H9 (cell line): Measurements from ENCODE around the gene SLC8B1. TPM values are rescaled to one million over a fixed set of nuclear protein-coding genes. Genes with fewer than 3 reads are reported as not detected.

Experiments
- DNase-seq: peaks from one replicate; pipeline ENCODE4 v3.0.0-alpha.2; 2017
- H2AFZ ChIP-seq: one replicate; pipeline ENCODE4 v1.6.1; 2013; ENCODE audit warnings: mild to moderate bottlenecking, low read length, control low read depth, moderate library complexity
- H2AK5ac ChIP-seq: 2 replicates; pipeline ENCODE4 v1.6.1; 2013; ENCODE audit warnings: low read length, control low read depth, mixed read lengths; ENCODE audit not compliant: insufficient read length
- H2BK120ac ChIP-seq: one replicate; pipeline ENCODE4 v1.6.1; 2013; ENCODE audit warnings: low read depth, mild to moderate bottlenecking, low read length, control low read depth, inconsistent platforms; ENCODE audit not compliant: poor library complexity, severe bottlenecking
- H2BK12ac ChIP-seq: 2 replicates; pipeline ENCODE4 v1.6.1; 2013; ENCODE audit warnings: low read length, control low read depth, mixed read lengths, low read depth; ENCODE audit not compliant: insufficient read length
- H2BK15ac ChIP-seq: 2 replicates; pipeline ENCODE4 v1.6.1; 2013; ENCODE audit warnings: low read depth, low read length, control low read depth
- H2BK20ac ChIP-seq: one replicate; pipeline ENCODE4 v1.6.1; 2013; ENCODE audit warnings: low read depth, mild to moderate bottlenecking, low read length, control low read depth, inconsistent platforms; ENCODE audit not compliant: poor library complexity, severe bottlenecking
- H2BK5ac ChIP-seq: 2 replicates; pipeline ENCODE4 v1.6.1; 2013; ENCODE audit warnings: low read length, control low read depth, mixed read lengths; ENCODE audit not compliant: insufficient read length
- H3K14ac ChIP-seq: 2 replicates; pipeline ENCODE4 v1.6.1; 2013; ENCODE audit warnings: low read length, control low read depth; ENCODE audit not compliant: insufficient read depth
- H3K18ac ChIP-seq: 2 replicates; pipeline ENCODE4 v1.6.1; 2013; ENCODE audit warnings: low read depth, mild to moderate bottlenecking, mixed read lengths, low read length, control low read depth; ENCODE audit not compliant: insufficient read length
- H3K23ac ChIP-seq: 2 replicates; pipeline ENCODE4 v1.6.1; 2013; ENCODE audit warnings: low read length, control low read depth, mixed read lengths, low read depth; ENCODE audit not compliant: insufficient read length
- H3K23me2 ChIP-seq: 2 replicates; pipeline ENCODE4 v1.6.1; 2013; ENCODE audit warnings: low read depth, mild to moderate bottlenecking, mixed read lengths, low read length, control low read depth; ENCODE audit not compliant: insufficient read length, poor library complexity, severe bottlenecking
- H3K27ac ChIP-seq: 2 replicates; pipeline ENCODE4 v1.5.1; 2013; ENCODE audit warnings: low read length, control low read depth, mixed read lengths, low read depth; ENCODE audit not compliant: insufficient read length
- H3K27me3 ChIP-seq: 2 replicates; pipeline ENCODE4 v1.6.1; 2013; ENCODE audit warnings: low read length, control low read depth, inconsistent platforms; ENCODE audit not compliant: insufficient read depth
- H3K4ac ChIP-seq: 2 replicates; pipeline ENCODE4 v1.6.1; 2013; ENCODE audit warnings: low read depth, mild to moderate bottlenecking, control low read depth, inconsistent platforms, low read length, moderate library complexity
- H3K4me1 ChIP-seq: 2 replicates; pipeline ENCODE4 v1.6.1; 2013; ENCODE audit warnings: low read length, control low read depth, inconsistent platforms; ENCODE audit not compliant: insufficient read depth
- H3K4me2 ChIP-seq: 2 replicates; pipeline ENCODE4 v1.6.1; 2013; ENCODE audit warnings: low read length, control low read depth, mixed read lengths; ENCODE audit not compliant: insufficient read length, insufficient read depth
- H3K56ac ChIP-seq: 2 replicates; pipeline ENCODE4 v1.6.1; 2013; ENCODE audit warnings: low read depth, mild to moderate bottlenecking, mixed read lengths, low read length, control low read depth; ENCODE audit not compliant: insufficient read length
- H3K79me1 ChIP-seq: 2 replicates; pipeline ENCODE4 v1.6.1; 2013; ENCODE audit warnings: low read depth, mild to moderate bottlenecking, moderate library complexity, low read length, control low read depth, inconsistent platforms; ENCODE audit not compliant: insufficient read depth, poor library complexity, severe bottlenecking
- H3K79me2 ChIP-seq: 2 replicates; pipeline ENCODE4 v1.6.1; 2013; ENCODE audit warnings: low read length, control low read depth, inconsistent platforms; ENCODE audit not compliant: insufficient read depth
- H3K9ac ChIP-seq: 2 replicates; pipeline ENCODE4 v1.6.1; 2013; ENCODE audit warnings: low read length, control low read depth, mixed read lengths; ENCODE audit not compliant: insufficient read length; ENCODE audit errors: extremely low read depth
- H3K9me3 ChIP-seq: one replicate; pipeline ENCODE4 v1.6.1; 2013; ENCODE audit warnings: low read depth, low read length, inconsistent platforms; ENCODE audit not compliant: control insufficient read depth
- H3T11ph ChIP-seq: one replicate; pipeline ENCODE4 v1.6.1; 2013; ENCODE audit warnings: mild to moderate bottlenecking, low read length, control low read depth, inconsistent platforms
- H4K20me1 ChIP-seq: one replicate; pipeline ENCODE4 v1.6.1; 2013; ENCODE audit not compliant: control insufficient read depth, insufficient read length, insufficient read depth
- H4K5ac ChIP-seq: 2 replicates; pipeline ENCODE4 v1.6.1; 2013; ENCODE audit warnings: low read depth, mild to moderate bottlenecking, mixed read lengths, low read length, control low read depth; ENCODE audit not compliant: insufficient read length
- H4K8ac ChIP-seq: replicated peaks from 2 replicates; pipeline ENCODE4 v1.6.1; 2013; ENCODE audit warnings: low read length, control low read depth, mixed read lengths, low read depth; ENCODE audit not compliant: insufficient read length
- H4K91ac ChIP-seq: 2 replicates; pipeline ENCODE4 v1.6.1; 2013; ENCODE audit warnings: low read depth, mild to moderate bottlenecking, moderate library complexity, mixed read lengths, low read length, control low read depth; ENCODE audit not compliant: insufficient read length
- H3K27ac Mint-ChIP-seq, 3 experiments: 2 replicates in 2 of 3; 3 replicates in 1 of 3; pipeline ENCODE4 v1.8.0; 2020 to 2021; ENCODE audit warnings: mixed read lengths in 3 of 3, mild to moderate bottlenecking in 1 of 3, moderate library complexity in 1 of 3
- H3K27me3 Mint-ChIP-seq: 2 replicates; pipeline ENCODE4 v1.8.0; 2021; ENCODE audit warnings: low read depth, mild to moderate bottlenecking, moderate library complexity, mixed read lengths
- H3K36me3 Mint-ChIP-seq, 3 experiments: 2 replicates in 2 of 3; 3 replicates in 1 of 3; pipeline ENCODE4 v1.8.0; 2020 to 2021; ENCODE audit warnings: low read depth in 3 of 3, mixed read lengths in 3 of 3; ENCODE audit not compliant: insufficient read depth in 1 of 3
- H3K4me1 Mint-ChIP-seq, 2 experiments: 2 replicates each; pipeline ENCODE4 v1.8.0; 2020; ENCODE audit warnings: mixed read lengths in 2 of 2
- H3K4me3 Mint-ChIP-seq, 2 experiments: 2 replicates in 1 of 2; 3 replicates in 1 of 2; pipeline ENCODE4 v1.8.0; 2020 to 2021; ENCODE audit warnings: mild to moderate bottlenecking in 2 of 2, mixed read lengths in 2 of 2, moderate library complexity in 1 of 2
- H3K9me3 Mint-ChIP-seq, 2 experiments: 2 replicates in 1 of 2; 3 replicates in 1 of 2; pipeline ENCODE4 v1.8.0; 2020; ENCODE audit warnings: mild to moderate bottlenecking in 2 of 2, mixed read lengths in 2 of 2, moderate library complexity in 1 of 2
- CTCF ChIP-seq: fragments of 200-600 bp; sonication (generic); conservative IDR thresholded peaks from 3 replicates; pipeline ENCODE4 v1.8.0; 2021; ENCODE audit warnings: antibody characterized with exemption, mild to moderate bottlenecking
- WGBS: extraction: QIAGEN DNeasy Blood & Tissue Kit; methylation state at CpG from one replicate; pipeline ENCODE4 v1.1.7; 2013; ENCODE audit warnings: missing lambda C conversion rate, low lambda C conversion rate, mixed read lengths; ENCODE audit not compliant: insufficient read length; ENCODE audit errors: extremely low coverage; 5-methylcytosine and 5-hydroxymethylcytosine counted together
- total RNA-seq: library from RNA; stranded (reverse); gene quantifications from 2 replicates; pipeline ENCODE4 v1.2.1, GENCODE V29; 2021

Gene SLC8B1
- total RNA-seq, 1 experiment from 2014 or later = 10.4 TPM

- Histone ChIP-seq H3K27me3 (peaks cover under 1% of the 10 kb centered on the region; the same call in 1 of the 2 replicates), H3K9ac (no peak overlapping the region), H2AFZ (no peak overlapping the region), H4K20me1 (no peaks in the 10 kb centered on the region), H3K14ac (no peak overlapping the region), H3K4me1 (no peaks in the 10 kb centered on the region), H3K4ac (no peak overlapping the region), H2BK15ac (no peak overlapping the region), H2BK120ac (no peak overlapping the region), H3K23me2 (peaks cover 3% of the 10 kb centered on the region), H3K27ac (no peak overlapping the region), H3K56ac (no peak overlapping the region), H3K79me1 (no peaks in the 10 kb centered on the region), H2AK5ac (no peak overlapping the region), H3K4me2 (no peak overlapping the region), H3K23ac (no peak overlapping the region), H4K5ac (no peak overlapping the region), H3K79me2 (no peaks in the 10 kb centered on the region), H3K9me3 (no peaks in the 10 kb centered on the region), H2BK12ac (no peak overlapping the region), H2BK5ac (no peak overlapping the region), H4K8ac (no peak overlapping the region), H3K18ac (no peak overlapping the region), H4K91ac (no peak overlapping the region), H2BK20ac (no peak overlapping the region), H3T11ph (no peak overlapping the region)
- peaks cover 13% of the 10 kb centered on the region for H3K27me3 Mint-ChIP-seq
- no peaks in the 10 kb centered on the region for H3K9me3 Mint-ChIP-seq
- no peaks in the 10 kb centered on the region for H3K36me3 Mint-ChIP-seq
- whole genome bisulfite sequencing = no CpG with 5 or more reads among the region's 5 CpGs
- DNase-seq = no peak
- peaks cover 8 to 16% of the 10 kb centered on the region in 2 experiments for H3K4me1 Mint-ChIP-seq
- no peak overlapping the region for H3K4me3 Mint-ChIP-seq
- H3K27ac Mint-ChIP-seq = no peak overlapping the region
- no peak for TF ChIP-seq CTCF
Measured at GRCh38 chr12:113339540-113339939, 4.6 kb upstream of the SLC8B1 start.
